Measurements from ENCODE around the gene MSTO1. TPM values are rescaled to one million over a fixed set of nuclear protein-coding genes. Genes with fewer than 3 reads are reported as not detected.
"Not testable (repeated sequence)": the region's sequence is repeated elsewhere in the genome, so short reads cannot be mapped to it uniquely, and the experiment has no call there.

MSTO1 gene
- total RNA-seq, 1 donor from 2014 or later = 26.2 TPM

GRCh38 chr1:155622191-155622590, 12.2 kb downstream of the MSTO1 start:
- no peak for DNase-seq

GRCh38 chr1:155623357-155623756, 13.3 kb downstream of the MSTO1 start:
- no peak for DNase-seq

- not testable (repeated sequence) for DNase-seq
Observed at GRCh38 chr1:155626428-155626827, 16.4 kb downstream of the MSTO1 start.

- no peak for DNase-seq
Observed at GRCh38 chr1:155636397-155637153, 26.6 kb downstream of the MSTO1 start.

- no peak for DNase-seq
Observed at GRCh38 chr1:155640367-155640766, 30.3 kb downstream of the MSTO1 start.

GRCh38 chr1:155642559-155643180, 32.7 kb downstream of the MSTO1 start:
- DNase-seq = not testable (repeated sequence)

GRCh38 chr1:155643230-155643629, 33.2 kb downstream of the MSTO1 start:
- DNase-seq = no peak

GRCh38 chr1:155645034-155645598, 35.1 kb downstream of the MSTO1 start:
- no peak for DNase-seq

GRCh38 chr1:155645648-155646047, 35.6 kb downstream of the MSTO1 start:
- no peak for DNase-seq

- no peak for DNase-seq
Observed at GRCh38 chr1:155646307-155646706, 36.3 kb downstream of the MSTO1 start.

GRCh38 chr1:155648207-155649147, 38.5 kb downstream of the MSTO1 start:
- DNase-seq = no peak

GRCh38 chr1:155649676-155650075, 39.7 kb downstream of the MSTO1 start:
- no peak for DNase-seq

- no peak for DNase-seq
Observed at GRCh38 chr1:155650231-155650757, 40.3 kb downstream of the MSTO1 start.

- DNase-seq = no peak
Observed at GRCh38 chr1:155651861-155652661, 42.0 kb downstream of the MSTO1 start.

GRCh38 chr1:155652951-155653350, 42.9 kb downstream of the MSTO1 start:
- no peak for DNase-seq

- DNase-seq = no peak
Observed at GRCh38 chr1:155657463-155657862, 47.4 kb downstream of the MSTO1 start.

GRCh38 chr1:155661239-155661638, 51.2 kb downstream of the MSTO1 start:
- not testable (repeated sequence) for DNase-seq
